GM19099 (cell line): Measurements from ENCODE around the gene AMBP.

Experiments
- POLR2A ChIP-seq: IDR thresholded peaks from 3 replicates; pipeline ENCODE4 v1.6.1; 2011; ENCODE audit warnings: low read depth; ENCODE audit not compliant: insufficient read length; ENCODE audit errors: extremely low read depth

The AMBP gene

DNA sequence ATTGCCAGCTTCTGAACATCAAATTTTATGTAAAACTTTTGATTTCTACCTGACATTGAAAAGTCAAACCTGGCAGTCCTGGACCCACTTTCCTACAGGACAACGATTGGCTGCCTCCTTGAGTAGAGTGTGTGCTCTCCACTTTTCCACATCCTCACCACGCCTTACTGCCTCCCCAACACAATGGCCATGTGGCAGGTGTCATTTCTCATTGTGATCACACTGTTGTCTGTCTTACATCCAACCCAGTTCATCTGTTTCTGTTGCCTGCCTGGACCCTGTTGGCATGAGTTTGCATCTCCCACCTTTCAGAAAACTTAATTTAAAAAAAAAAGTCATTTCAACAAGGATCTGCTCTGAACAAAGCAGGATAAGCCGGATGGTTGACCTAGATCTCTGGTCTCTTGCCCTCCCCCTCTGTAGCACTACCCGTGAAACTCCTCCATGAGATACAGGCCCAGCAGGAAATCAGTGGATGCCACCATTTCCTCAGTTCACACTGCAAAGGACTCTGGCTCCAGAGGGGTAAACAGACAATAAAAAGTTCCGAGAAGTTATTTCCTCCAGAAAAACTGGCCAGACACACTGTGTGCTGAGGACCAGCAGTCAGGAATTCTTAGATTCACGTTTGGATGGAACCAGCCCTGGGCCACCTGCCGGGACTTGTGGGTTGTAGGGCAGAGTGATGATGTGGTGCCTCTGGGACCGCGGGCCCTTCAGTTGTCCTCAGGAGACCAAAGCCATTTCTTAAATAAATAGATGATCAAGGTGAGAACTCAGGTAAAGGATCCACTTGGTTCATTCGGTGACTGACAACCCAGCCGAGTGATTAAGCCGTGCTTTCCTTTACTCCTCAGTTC is 48.6 kb downstream of the AMBP start:
- no peak for TF ChIP-seq POLR2A

DNA sequence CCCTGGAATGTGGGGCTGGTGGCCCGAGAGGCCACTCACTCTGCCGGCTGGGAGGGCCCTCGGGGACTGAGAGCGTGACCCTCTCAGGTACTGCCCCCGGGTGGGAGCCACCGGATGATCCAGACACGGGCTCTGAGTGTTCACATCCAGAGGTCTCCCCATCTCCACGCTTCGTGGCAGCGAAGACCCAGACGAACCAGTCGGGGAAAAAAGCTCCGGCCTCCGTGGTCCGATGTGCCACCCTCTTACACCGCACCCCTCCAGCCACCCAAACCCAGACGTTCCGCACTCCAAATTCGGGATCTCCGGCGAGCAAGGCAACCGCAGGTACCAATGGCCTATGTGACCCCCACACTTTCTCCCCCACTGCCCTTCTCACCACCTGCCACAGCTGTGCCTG is 49.5 kb downstream of the AMBP start:
- TF ChIP-seq POLR2A: no peak

DNA sequence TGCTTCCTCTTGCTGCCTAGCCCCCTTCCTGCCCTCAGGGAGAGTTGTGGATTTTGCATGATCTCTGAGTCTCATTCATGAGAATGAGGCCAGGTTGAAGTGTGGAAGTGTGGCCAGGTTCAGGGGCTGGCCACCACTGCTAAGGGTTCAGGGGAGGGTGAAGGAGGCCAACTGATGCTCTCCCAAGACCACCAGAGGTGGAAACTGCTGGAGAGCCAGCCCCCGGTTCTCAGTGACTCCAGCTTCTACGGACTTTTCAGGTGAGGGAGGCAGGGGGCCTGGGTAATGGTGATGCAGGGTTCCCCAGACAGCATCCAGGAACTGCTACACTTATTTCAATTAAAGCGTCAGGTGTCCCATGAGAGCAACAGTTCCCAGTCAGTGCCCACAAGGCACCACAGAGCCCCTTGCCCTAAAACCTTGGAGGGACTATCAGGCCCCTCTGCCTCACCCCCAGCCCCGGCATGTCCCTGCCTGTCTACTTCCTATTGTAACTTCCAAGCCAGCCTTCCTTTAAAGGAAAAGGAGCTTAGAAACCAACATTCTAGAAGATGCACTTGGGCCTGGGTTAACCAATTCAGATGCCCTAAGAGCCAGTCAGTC is 50.1 kb downstream of the AMBP start:
- TF ChIP-seq POLR2A: no peak

DNA sequence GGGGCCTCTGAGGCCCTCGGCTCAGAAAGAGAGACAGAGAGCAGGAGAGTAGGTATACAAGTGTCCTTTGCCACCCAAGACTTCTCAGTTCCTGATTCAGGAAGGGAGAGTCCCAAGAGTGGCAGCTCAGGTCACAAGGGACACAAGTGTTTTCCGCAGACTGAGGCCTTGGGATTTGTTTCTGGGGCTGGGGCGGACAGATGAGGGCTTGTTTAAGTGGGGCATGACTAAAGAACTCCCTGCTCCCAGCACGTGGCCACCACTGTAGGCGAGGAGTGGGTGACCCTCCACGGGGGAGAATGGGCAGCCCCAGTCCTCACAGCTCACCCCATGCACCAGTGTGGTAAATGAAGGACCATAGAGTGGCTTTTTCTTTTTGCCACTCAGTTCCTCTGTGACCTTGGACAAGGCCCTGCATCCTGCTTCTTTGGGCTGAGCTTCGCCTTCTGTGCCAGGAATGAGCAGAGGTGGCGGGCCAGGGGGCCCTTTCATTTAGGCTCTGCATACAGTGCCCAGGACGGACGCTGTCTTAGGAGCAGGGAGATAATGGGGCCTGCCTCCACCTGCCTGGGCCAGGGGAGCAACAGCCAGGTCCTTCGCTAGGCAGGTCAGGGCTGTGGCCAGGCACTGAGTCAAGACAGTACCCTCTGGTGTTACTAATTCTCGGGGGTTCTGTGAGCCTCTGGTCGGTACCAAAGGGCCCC is 50.8 kb downstream of the AMBP start:
- no peak for TF ChIP-seq POLR2A

DNA sequence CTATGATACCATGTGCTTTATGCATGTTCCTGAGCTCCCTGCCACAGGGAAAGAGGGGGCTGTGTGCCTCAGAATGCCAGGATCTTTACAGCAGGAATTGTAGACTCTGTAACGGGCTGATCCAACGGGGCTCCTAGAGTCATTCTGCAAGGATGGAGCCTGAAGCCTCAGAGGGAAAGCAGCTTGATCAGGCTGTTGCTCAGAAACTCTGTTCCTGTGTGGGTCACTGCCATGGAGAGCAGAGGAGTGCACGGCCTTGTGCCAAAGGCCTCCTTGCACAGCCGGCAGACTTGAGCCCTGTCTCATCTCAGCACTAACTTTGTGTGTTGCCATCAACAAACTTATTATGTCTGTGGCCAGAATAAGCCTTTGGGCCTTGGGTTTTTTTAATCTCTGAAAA is 51.8 kb downstream of the AMBP start:
- no peak for TF ChIP-seq POLR2A

DNA sequence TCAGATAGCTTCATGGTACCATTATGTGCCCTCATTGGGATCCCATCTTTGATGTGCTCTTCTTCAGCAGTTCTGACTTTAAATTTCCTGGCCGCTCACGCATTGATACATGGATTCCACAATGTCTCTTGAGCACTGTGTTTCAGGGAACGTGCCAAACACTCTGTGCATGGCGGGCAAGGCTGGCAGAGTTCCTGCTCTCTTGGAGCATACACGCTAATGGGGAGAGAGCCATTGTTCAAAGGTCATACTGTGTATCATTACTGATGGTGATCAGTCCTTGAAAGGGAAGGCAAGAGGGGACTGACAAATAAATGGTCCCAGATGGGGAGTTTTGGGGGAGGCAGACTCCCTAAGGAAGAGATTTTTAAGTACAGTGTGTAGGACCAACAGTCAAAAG is 52.3 kb downstream of the AMBP start:
- no peak for TF ChIP-seq POLR2A

DNA sequence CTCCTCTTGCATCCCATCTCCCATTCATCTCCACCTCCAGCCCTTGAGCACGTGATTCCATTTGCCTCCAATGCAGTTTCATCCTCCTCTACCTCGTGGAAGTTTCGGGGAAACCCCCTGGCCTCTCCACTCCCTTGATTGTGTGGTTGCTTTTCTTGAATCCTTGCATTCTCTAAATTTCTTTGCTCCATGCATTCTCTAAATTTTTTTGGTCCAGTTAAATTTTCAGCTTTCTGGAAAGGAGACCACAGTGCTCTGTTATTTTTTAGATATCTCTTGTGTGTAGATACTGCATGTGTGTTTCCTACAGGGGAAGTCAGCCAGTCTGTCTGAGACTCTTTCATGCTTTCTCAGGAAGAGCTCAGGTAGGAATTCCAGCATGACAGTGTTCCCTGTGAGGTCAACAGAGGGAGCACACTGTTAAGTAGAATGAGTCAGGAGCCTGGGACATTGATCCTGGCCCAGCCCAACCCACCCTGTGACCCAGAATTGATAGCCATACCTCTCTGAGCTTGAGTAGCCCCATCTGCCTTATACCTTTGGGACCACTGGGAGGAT is 52.8 kb downstream of the AMBP start:
- TF ChIP-seq POLR2A: no peak

DNA sequence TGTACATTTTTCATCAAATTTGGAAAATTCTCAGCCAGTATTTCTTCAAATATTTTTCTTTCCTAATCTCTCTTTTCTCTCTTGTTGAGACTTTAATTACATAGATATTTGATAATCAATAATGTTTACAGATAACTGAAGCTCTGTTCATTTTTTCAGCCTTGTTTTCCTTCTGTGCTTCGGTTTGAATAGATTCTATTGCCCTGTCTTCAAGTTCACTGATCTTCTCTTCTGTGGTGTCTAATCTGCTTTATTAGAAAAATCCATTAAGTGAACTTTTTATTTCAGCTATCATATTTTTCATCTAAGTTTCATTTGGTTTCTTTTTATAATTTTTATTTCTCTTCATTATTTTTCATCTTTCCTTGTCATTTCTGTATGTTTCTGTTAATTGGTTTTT is 54.1 kb downstream of the AMBP start:
- no peak for TF ChIP-seq POLR2A

DNA sequence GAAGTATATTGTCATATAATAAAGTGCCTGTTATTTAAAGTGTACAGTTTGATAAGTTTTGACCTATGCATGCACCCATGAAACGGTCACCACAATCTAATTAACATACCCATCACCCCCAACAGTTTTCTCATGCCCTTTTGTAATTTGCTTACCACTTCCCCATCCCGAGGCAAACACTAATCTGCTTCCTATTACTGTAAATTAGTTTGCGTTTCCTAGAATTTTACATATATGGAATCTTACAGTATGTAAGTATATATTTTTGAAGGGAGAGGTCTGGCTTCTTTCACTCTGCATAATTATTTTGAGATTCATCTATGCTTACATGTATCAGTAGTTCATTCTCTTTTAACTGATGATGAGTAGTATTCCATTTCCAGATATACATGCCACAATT is 56.5 kb downstream of the AMBP start:
- TF ChIP-seq POLR2A: no peak

DNA sequence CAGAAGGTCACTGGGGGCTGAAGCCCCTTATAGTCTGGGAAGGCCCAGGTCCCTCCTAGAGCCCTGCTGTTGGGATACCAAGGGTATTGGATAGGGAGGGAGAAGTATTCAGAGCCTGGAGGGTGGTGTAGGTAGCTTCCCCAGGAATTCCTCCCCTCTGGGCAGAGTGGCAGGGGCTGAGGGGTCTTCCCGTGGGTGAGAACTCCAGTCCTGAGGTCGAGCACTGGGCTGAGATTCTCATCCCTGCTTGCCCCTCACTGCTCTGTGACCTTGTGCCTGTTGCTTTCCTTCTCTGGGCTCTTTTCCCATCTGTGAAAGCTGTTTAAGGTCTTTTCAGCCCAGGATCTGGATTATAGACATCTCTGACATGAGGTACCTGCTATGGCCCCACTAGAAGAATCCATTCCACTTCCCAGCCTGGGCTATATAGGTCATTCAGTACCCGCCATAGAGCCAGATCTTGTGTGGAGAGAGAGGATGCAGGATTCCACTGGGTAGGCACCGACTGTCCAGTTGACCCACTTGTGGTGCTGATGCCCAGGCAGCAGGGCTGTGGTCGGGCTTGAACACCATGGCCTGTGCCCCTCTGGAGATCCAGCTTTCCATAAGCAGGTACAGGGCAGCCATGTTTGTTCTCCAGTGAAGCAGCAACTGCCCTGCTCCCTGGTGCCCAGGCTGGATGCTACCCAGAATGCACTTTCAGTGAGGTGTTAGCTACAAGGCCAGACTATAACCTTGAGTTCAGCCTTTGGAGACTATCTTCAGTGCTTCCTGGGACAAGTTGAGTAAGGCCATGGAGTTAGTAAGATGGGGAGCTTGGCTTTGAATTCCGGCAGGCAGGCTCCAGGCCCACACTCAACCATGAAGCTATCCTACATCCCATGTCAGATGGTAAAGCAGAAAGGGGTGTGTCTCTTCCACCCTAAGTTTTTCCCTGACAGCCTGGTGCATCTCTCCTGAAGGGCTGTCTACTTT is 60.1 kb downstream of the AMBP start:
- TF ChIP-seq POLR2A: no peak

DNA sequence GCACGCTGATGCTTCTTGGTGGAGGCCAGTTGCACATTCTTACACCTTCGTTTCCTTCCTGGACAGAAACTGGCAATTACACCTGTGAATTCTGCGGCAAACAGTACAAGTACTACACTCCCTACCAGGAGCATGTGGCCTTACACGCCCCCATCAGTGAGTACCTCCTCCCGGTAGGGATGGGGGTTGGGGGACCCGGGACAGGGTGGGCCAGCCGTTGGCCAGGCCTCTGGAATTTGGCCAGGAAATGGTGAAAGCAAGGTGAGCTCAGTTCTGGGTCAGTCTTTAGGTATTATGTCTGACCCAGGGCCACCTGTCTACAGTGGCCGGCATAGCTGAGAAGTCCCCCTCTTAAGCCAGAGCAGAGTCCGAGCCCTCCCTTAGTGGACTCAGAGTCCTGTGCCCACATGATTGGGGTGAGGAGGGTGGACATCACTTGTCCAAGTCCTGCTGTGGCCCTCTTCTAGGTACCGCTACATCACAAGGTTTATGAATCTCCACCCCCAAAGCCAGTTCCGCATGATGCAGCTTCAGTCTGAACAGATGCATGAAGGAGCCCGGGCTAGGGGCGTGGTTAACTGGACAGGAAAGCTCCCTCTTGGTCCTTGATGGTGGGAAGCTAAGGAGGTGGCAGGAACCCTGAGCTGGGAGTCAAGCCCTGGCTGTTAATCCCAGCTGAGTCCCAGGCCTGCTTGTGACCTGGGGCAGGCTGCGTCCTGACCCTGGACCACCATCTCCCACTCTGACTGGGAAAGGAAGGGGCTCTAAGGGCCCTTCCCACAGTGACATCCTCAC is 61.3 kb downstream of the AMBP start:
- no peak for TF ChIP-seq POLR2A

DNA sequence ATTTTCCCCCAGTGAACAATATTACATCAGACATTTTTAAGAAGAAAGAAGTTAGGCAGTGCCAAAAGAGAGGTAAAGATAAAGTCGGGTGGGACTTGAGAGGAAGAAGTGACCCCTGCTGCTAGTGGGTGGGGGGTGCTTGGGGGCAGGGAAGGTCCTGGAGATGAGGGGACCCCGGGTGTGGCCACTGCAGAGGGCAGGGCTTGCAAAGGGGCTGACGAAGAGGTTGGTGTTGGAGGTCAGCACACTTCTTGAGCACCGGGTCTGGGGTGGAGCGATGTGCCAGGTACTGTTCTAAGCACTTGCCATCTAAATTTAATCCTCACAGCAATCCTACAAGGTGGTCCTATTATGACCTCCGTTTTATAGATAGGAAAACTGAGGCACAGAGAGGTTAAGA is 62.0 kb downstream of the AMBP start:
- no peak for TF ChIP-seq POLR2A

DNA sequence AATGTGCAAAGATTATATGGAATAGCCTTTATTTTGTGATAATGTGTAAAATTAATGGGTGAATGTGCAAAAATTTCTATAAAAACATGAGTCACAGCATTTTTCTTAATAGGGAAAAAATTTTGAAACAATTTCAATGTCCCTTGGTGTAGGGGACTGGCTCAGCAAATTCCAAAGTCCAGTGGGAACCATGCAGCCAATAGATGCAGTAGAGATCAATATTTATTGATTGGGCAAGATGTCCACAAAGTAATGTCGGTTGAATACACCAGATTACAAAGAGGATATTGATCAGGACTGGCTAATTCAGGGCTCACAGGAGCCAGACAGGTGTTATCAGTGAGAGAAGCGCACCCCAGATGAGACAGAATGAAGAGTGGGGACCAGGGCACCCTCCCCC is 62.5 kb downstream of the AMBP start:
- no peak for TF ChIP-seq POLR2A

DNA sequence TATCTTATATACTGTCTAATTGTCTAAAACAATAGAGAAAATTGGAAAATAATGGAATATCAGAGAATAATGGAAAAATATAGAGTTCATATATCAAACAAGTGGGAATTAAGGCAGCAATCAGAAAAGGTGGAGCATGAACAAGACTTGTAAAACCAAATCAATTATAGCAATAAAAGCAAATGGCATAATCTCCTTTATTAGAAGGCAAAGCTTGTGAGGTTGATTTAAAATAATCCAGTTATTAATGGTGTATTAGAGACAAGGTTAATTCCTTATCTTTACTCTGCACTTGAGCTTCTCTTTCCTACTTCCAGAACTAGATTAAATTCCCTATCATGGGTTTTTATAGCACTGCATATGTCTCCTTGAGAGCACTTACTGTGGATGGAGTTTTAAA is 64.1 kb downstream of the AMBP start:
- no peak for TF ChIP-seq POLR2A
